HepG2 (cell line): Measurements from ENCODE around the gene TNFRSF6B. TPM values are rescaled to one million over a fixed set of nuclear protein-coding genes. Genes with fewer than 3 reads are reported as not detected.
A peak's percentile ranks its signal among the peaks of the same experiment; 100 is the strongest.

Experiments used
- polyA plus RNA-seq, 8 experiments: library from polyadenylated mRNA; depleted of rRNA in 3 of 8; stranded (reverse) in 7 of 8; unstranded in 1 of 8; fragments of >200 nt; fragmentation: Illumina TruSeq in 4 of 8; extraction: Trizol in 4 of 8; gene quantifications; 2 replicates each; pipeline versions ENCODE4 v1.2.1 to v1.2.3, GENCODE V29; 2011 to 2016; ENCODE audit warnings: low read depth in 4 of 8, missing spikeins in 1 of 8, mixed read lengths in 1 of 8; ENCODE audit not compliant: insufficient read depth in 1 of 8
- total RNA-seq, 5 experiments: library from RNA; depleted of rRNA; stranded (reverse); fragments of >200 nt; fragmentation: Illumina TruSeq; extraction: Trizol; gene quantifications; 2 replicates each; pipeline ENCODE4 v1.2.3, GENCODE V29; 2016; ENCODE audit warnings: low read depth in 1 of 5
- TF ChIP-seq, protein P1 (sequence below): sonication (generic); formaldehyde crosslinking; IDR thresholded peaks from 2 replicates; pipeline ENCODE4 v1.4.0; 2020; ENCODE audit warnings: mild to moderate bottlenecking, missing genetic modification reagents, borderline replicate concordance
- TF ChIP-seq, protein P2 (sequence below): sonication (generic); formaldehyde crosslinking; IDR thresholded peaks from 2 replicates; pipeline ENCODE4 v1.8.0; 2022; ENCODE audit warnings: missing genetic modification reagents, mild to moderate bottlenecking, moderate library complexity, borderline replicate concordance
- TF ChIP-seq, protein P3 (sequence below): IDR thresholded peaks from 2 replicates; pipeline ENCODE4 v1.6.1; 2016
- TF ChIP-seq, protein P4 (sequence below): conservative IDR thresholded peaks from 2 replicates; pipeline ENCODE4 v1.6.1; 2018; ENCODE audit warnings: missing genetic modification reagents
- TF ChIP-seq, protein P5 (sequence below): sonication (generic); formaldehyde crosslinking; IDR thresholded peaks from 2 replicates; pipeline ENCODE4 v1.5.0; 2020; ENCODE audit warnings: missing genetic modification reagents
- TF ChIP-seq, protein P6 (sequence below): sonication (generic); formaldehyde crosslinking; IDR thresholded peaks from 2 replicates; pipeline ENCODE4 v1.5.0; 2020; ENCODE audit warnings: mild to moderate bottlenecking, missing genetic modification reagents
- TF ChIP-seq, protein P7 (sequence below): sonication (generic); formaldehyde crosslinking; IDR thresholded peaks from 2 replicates; pipeline ENCODE4 v1.4.0; 2020; ENCODE audit warnings: missing genetic modification reagents

TNFRSF6B gene
- total and polyA plus RNA-seq, 2 of the 13 experiments (the other 11 are each of a cell fraction or from before 2014, with no cell fraction given) = 0.24 TPM; not detected in 1

DNA sequence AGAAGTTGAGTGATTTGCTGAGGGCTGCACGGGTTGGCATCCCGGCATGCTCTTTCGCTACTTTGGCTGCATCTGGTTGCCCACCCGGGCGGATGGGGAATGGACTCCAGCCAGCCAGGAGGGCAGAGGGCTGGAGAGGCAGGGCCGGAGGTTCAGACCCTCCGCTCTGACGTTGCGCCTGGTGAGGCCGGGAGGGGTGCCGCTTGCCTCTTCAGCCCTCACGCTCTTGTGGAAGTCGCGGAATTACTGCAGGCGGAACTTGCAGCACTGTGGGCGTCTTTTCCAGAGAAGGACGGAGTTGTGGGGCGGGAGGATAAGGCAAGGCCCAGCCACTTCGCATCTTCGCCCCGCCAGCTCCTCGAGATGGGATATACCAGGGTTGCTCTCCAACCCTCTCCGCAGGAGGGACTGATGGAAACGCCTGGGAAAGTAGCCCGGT is 37.7 kb upstream of the TNFRSF6B start (continued):
- TF ChIP-seq, protein P1, sequence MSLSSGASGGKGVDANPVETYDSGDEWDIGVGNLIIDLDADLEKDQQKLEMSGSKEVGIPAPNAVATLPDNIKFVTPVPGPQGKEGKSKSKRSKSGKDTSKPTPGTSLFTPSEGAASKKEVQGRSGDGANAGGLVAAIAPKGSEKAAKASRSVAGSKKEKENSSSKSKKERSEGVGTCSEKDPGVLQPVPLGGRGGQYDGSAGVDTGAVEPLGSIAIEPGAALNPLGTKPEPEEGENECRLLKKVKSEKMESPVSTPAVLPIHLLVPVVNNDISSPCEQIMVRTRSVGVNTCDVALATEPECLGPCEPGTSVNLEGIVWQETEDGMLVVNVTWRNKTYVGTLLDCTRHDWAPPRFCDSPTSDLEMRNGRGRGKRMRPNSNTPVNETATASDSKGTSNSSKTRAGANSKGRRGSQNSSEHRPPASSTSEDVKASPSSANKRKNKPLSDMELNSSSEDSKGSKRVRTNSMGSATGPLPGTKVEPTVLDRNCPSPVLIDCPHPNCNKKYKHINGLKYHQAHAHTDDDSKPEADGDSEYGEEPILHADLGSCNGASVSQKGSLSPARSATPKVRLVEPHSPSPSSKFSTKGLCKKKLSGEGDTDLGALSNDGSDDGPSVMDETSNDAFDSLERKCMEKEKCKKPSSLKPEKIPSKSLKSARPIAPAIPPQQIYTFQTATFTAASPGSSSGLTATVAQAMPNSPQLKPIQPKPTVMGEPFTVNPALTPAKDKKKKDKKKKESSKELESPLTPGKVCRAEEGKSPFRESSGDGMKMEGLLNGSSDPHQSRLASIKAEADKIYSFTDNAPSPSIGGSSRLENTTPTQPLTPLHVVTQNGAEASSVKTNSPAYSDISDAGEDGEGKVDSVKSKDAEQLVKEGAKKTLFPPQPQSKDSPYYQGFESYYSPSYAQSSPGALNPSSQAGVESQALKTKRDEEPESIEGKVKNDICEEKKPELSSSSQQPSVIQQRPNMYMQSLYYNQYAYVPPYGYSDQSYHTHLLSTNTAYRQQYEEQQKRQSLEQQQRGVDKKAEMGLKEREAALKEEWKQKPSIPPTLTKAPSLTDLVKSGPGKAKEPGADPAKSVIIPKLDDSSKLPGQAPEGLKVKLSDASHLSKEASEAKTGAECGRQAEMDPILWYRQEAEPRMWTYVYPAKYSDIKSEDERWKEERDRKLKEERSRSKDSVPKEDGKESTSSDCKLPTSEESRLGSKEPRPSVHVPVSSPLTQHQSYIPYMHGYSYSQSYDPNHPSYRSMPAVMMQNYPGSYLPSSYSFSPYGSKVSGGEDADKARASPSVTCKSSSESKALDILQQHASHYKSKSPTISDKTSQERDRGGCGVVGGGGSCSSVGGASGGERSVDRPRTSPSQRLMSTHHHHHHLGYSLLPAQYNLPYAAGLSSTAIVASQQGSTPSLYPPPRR = 0 out of 2 replicates have a peak, but pooled peaks have one; percentile 1
- TF ChIP-seq, protein P2, sequence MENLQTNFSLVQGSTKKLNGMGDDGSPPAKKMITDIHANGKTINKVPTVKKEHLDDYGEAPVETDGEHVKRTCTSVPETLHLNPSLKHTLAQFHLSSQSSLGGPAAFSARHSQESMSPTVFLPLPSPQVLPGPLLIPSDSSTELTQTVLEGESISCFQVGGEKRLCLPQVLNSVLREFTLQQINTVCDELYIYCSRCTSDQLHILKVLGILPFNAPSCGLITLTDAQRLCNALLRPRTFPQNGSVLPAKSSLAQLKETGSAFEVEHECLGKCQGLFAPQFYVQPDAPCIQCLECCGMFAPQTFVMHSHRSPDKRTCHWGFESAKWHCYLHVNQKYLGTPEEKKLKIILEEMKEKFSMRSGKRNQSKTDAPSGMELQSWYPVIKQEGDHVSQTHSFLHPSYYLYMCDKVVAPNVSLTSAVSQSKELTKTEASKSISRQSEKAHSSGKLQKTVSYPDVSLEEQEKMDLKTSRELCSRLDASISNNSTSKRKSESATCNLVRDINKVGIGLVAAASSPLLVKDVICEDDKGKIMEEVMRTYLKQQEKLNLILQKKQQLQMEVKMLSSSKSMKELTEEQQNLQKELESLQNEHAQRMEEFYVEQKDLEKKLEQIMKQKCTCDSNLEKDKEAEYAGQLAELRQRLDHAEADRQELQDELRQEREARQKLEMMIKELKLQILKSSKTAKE (CRISPR knock-in tag) = no peak
- TF ChIP-seq, protein P3, sequence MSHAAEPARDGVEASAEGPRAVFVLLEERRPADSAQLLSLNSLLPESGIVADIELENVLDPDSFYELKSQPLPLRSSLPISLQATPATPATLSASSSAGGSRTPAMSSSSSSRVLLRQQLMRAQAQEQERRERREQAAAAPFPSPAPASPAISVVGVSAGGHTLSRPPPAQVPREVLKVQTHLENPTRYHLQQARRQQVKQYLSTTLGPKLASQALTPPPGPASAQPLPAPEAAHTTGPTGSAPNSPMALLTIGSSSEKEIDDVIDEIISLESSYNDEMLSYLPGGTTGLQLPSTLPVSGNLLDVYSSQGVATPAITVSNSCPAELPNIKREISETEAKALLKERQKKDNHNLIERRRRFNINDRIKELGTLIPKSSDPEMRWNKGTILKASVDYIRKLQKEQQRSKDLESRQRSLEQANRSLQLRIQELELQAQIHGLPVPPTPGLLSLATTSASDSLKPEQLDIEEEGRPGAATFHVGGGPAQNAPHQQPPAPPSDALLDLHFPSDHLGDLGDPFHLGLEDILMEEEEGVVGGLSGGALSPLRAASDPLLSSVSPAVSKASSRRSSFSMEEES (CRISPR knock-in tag) = 0 out of 2 replicates have a peak, but pooled peaks have one; percentile 2
- TF ChIP-seq, protein P4, sequence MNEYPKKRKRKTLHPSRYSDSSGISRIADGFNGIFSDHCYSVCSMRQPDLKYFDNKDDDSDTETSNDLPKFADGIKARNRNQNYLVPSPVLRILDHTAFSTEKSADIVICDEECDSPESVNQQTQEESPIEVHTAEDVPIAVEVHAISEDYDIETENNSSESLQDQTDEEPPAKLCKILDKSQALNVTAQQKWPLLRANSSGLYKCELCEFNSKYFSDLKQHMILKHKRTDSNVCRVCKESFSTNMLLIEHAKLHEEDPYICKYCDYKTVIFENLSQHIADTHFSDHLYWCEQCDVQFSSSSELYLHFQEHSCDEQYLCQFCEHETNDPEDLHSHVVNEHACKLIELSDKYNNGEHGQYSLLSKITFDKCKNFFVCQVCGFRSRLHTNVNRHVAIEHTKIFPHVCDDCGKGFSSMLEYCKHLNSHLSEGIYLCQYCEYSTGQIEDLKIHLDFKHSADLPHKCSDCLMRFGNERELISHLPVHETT (CRISPR knock-in tag) = 0 out of 2 replicates have a peak, but pooled peaks have one; percentile 5
- TF ChIP-seq, protein P5, sequence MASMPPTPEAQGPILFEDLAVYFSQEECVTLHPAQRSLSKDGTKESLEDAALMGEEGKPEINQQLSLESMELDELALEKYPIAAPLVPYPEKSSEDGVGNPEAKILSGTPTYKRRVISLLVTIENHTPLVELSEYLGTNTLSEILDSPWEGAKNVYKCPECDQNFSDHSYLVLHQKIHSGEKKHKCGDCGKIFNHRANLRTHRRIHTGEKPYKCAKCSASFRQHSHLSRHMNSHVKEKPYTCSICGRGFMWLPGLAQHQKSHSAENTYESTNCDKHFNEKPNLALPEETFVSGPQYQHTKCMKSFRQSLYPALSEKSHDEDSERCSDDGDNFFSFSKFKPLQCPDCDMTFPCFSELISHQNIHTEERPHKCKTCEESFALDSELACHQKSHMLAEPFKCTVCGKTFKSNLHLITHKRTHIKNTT (CRISPR knock-in tag) = 0 out of 2 replicates have a peak, but pooled peaks have one; percentile 35
- TF ChIP-seq, protein P6, sequence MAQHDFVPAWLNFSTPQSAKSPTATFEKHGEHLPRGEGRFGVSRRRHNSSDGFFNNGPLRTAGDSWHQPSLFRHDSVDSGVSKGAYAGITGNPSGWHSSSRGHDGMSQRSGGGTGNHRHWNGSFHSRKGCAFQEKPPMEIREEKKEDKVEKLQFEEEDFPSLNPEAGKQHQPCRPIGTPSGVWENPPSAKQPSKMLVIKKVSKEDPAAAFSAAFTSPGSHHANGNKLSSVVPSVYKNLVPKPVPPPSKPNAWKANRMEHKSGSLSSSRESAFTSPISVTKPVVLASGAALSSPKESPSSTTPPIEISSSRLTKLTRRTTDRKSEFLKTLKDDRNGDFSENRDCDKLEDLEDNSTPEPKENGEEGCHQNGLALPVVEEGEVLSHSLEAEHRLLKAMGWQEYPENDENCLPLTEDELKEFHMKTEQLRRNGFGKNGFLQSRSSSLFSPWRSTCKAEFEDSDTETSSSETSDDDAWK (CRISPR knock-in tag) = no peak
- TF ChIP-seq, protein P7, sequence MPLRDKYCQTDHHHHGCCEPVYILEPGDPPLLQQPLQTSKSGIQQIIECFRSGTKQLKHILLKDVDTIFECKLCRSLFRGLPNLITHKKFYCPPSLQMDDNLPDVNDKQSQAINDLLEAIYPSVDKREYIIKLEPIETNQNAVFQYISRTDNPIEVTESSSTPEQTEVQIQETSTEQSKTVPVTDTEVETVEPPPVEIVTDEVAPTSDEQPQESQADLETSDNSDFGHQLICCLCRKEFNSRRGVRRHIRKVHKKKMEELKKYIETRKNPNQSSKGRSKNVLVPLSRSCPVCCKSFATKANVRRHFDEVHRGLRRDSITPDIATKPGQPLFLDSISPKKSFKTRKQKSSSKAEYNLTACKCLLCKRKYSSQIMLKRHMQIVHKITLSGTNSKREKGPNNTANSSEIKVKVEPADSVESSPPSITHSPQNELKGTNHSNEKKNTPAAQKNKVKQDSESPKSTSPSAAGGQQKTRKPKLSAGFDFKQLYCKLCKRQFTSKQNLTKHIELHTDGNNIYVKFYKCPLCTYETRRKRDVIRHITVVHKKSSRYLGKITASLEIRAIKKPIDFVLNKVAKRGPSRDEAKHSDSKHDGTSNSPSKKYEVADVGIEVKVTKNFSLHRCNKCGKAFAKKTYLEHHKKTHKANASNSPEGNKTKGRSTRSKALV (CRISPR knock-in tag) = no peak
